DMS79 (cell line): ENCODE results near the gene SNRPA.

Experiments used
- DNase-seq: peaks from one replicate; lab custom pipeline; 2025; lab: John Stamatoyannopoulos, UW

The SNRPA gene

GRCh38 chr19:40750874-40751537 is at the start of gene SNRPA:
Gene SNRPA (plus strand): TSS chr19:40751203. CDS start chr19:40751409, 206 bp downstream.
- peak; percentile 91 for DNase-seq

- DNase-seq: no peak
Measured at GRCh38 chr19:40701758-40702157, 49.2 kb upstream of the SNRPA start.

- no peak for DNase-seq
Measured at GRCh38 chr19:40702337-40703012, 48.5 kb upstream of the SNRPA start.

GRCh38 chr19:40703029-40703755 is 47.8 kb upstream of the SNRPA start:
- DNase-seq: no peak

GRCh38 chr19:40704491-40705361 is 46.3 kb upstream of the SNRPA start:
- DNase-seq: no peak

GRCh38 chr19:40705362-40705651 is 45.7 kb upstream of the SNRPA start:
- DNase-seq: no peak

- DNase-seq: no peak
Measured at GRCh38 chr19:40705950-40706619, 44.9 kb upstream of the SNRPA start.

GRCh38 chr19:40707615-40708014 is 43.4 kb upstream of the SNRPA start:
- DNase-seq: no peak

- no peak for DNase-seq
Measured at GRCh38 chr19:40709817-40710216, 41.2 kb upstream of the SNRPA start.

- DNase-seq: no peak
Measured at GRCh38 chr19:40713939-40714338, 37.1 kb upstream of the SNRPA start.

GRCh38 chr19:40714441-40715299 is 36.3 kb upstream of the SNRPA start:
- DNase-seq: peak; percentile 93

GRCh38 chr19:40716031-40716481 is 34.9 kb upstream of the SNRPA start:
- peak; percentile 77 for DNase-seq

GRCh38 chr19:40716482-40717324 is 34.3 kb upstream of the SNRPA start, which contains the start of the genes COQ8B and ITPKC:
Gene COQ8B (minus strand): TSS chr19:40716886. CDS start chr19:40714632, 2,254 bp downstream.
Gene ITPKC (plus strand): TSS chr19:40717112. CDS start chr19:40717136, 24 bp downstream.
- DNase-seq: peak; percentile 94

- DNase-seq: no peak
Measured at GRCh38 chr19:40717325-40717879, 33.6 kb upstream of the SNRPA start.

- DNase-seq: no peak
Measured at GRCh38 chr19:40717880-40718773, 32.9 kb upstream of the SNRPA start.

GRCh38 chr19:40718774-40719391 is 32.1 kb upstream of the SNRPA start:
- DNase-seq: peak; percentile 16

- no peak for DNase-seq
Measured at GRCh38 chr19:40719414-40719894, 31.5 kb upstream of the SNRPA start.

GRCh38 chr19:40721140-40721486 is 29.9 kb upstream of the SNRPA start:
- no peak for DNase-seq
